Measurements from ENCODE around the gene ATP2C2.

GRCh38 chr16:84502581-84502980 is 134.2 kb downstream of the ATP2C2 start:
- TF ChIP-seq CTCF (IDR thresholded peaks at IDR 0.05) (no peak), POLR2A (IDR thresholded peaks at IDR 0.05) (no peak)

Data from heart left ventricle (tissue), 13 donors.